KMS-11 (cell line): ENCODE data around the gene HOXD10.

Source experiments
- H2AFZ ChIP-seq: fragments of 200-600 bp; sonication (generic); 2 replicates; pipeline ENCODE4 v1.6.1; 2016; ENCODE audit warnings: antibody characterized with exemption, mixed run types, low read depth
- H3K27ac ChIP-seq: fragments of 200-600 bp; sonication (generic); 2 replicates; pipeline ENCODE4 v1.6.1; 2016; ENCODE audit warnings: mild to moderate bottlenecking, mixed run types
- H3K27me3 ChIP-seq: fragments of 200-600 bp; sonication (generic); 2 replicates; pipeline ENCODE4 v1.6.1; 2017; ENCODE audit warnings: mild to moderate bottlenecking, low read depth, mixed run types, moderate library complexity; ENCODE audit not compliant: insufficient read depth
- H3K36me3 ChIP-seq: fragments of 200-600 bp; sonication (generic); 2 replicates; pipeline ENCODE4 v1.6.1; 2017; ENCODE audit warnings: mild to moderate bottlenecking, mixed run types; ENCODE audit not compliant: insufficient read depth
- H3K4me1 ChIP-seq: fragments of 200-600 bp; sonication (generic); 2 replicates; pipeline ENCODE4 v1.6.1; 2016; ENCODE audit warnings: mild to moderate bottlenecking, low read depth, mixed run types; ENCODE audit not compliant: poor library complexity, severe bottlenecking
- H3K4me2 ChIP-seq: fragments of 200-600 bp; sonication (generic); 2 replicates; pipeline ENCODE4 v1.7.0; 2016; ENCODE audit warnings: mild to moderate bottlenecking, mixed run types
- H3K4me3 ChIP-seq: fragments of 200-600 bp; sonication (generic); IDR thresholded peaks from 2 replicates; pipeline ENCODE4 v1.6.1; 2017; ENCODE audit warnings: low read depth, low read length, mixed read lengths; ENCODE audit not compliant: insufficient read depth
- H3K79me2 ChIP-seq: fragments of 200-600 bp; sonication (generic); 2 replicates; pipeline ENCODE4 v1.6.1; 2016; ENCODE audit warnings: low read depth, mixed run types; ENCODE audit not compliant: insufficient read depth
- H3K9ac ChIP-seq: fragments of 200-600 bp; sonication (generic); 2 replicates; pipeline ENCODE4 v1.6.1; 2016; ENCODE audit warnings: mild to moderate bottlenecking, mixed run types
- H4K20me1 ChIP-seq: fragments of 200-600 bp; sonication (generic); 2 replicates; pipeline ENCODE4 v1.6.1; 2016; ENCODE audit warnings: mild to moderate bottlenecking, mixed run types; ENCODE audit not compliant: insufficient read depth
- CTCF ChIP-seq: fragments of 200-600 bp; sonication (generic); conservative IDR thresholded peaks from 2 replicates; pipeline ENCODE4 v1.6.1; 2017; ENCODE audit warnings: low read depth, mild to moderate bottlenecking, antibody characterized with exemption, low read length, moderate library complexity, mixed read lengths

The HOXD10 gene

GRCh38 chr2:176115883-176116813 lies at the start of gene HOXD10:
HOXD10 (plus strand) TSS chr2:176116778; CDS start chr2:176116834, 56 bp downstream.
- no peaks in the 10 kb centered on the region for H4K20me1 ChIP-seq
- no peak for TF ChIP-seq CTCF
- H3K27me3 ChIP-seq = no peaks in the 10 kb centered on the region
- H3K4me3 ChIP-seq = no peak within 1 kb of the TSS
- H3K4me1 ChIP-seq = no peaks in the 10 kb centered on the region
- H3K79me2 ChIP-seq = no peaks in the 10 kb centered on the region
- H2AFZ ChIP-seq = no peak within 1 kb of the TSS
- H3K27ac ChIP-seq = no peak within 1 kb of the TSS
- H3K36me3 ChIP-seq = no peaks in the 10 kb centered on the region
- no peak within 1 kb of the TSS for H3K4me2 ChIP-seq
- H3K9ac ChIP-seq = no peak within 1 kb of the TSS

GRCh38 chr2:176067589-176068418 lies 48.8 kb upstream of the HOXD10 start:
- Histone ChIP-seq H2AFZ (no peak overlapping the region), H3K79me2 (no peaks in the 10 kb centered on the region), H3K36me3 (no peaks in the 10 kb centered on the region), H3K4me3 (no peak overlapping the region), H3K4me2 (no peak overlapping the region), H3K9ac (no peak overlapping the region), H4K20me1 (no peaks in the 10 kb centered on the region), H3K27me3 (no peaks in the 10 kb centered on the region), H3K27ac (no peak overlapping the region), H3K4me1 (peaks cover 43% of the 10 kb centered on the region)
- no peak for TF ChIP-seq CTCF

GRCh38 chr2:176068419-176068832 lies 48.2 kb upstream of the HOXD10 start:
- H3K79me2 ChIP-seq = no peaks in the 10 kb centered on the region
- H3K4me1 ChIP-seq = peaks cover 38% of the 10 kb centered on the region
- no peak overlapping the region for H3K4me3 ChIP-seq
- no peaks in the 10 kb centered on the region for H3K27me3 ChIP-seq
- H2AFZ ChIP-seq = no peak overlapping the region
- H3K4me2 ChIP-seq = no peak overlapping the region
- H4K20me1 ChIP-seq = no peaks in the 10 kb centered on the region
- no peak for TF ChIP-seq CTCF
- no peaks in the 10 kb centered on the region for H3K36me3 ChIP-seq
- H3K27ac ChIP-seq = no peak overlapping the region
- H3K9ac ChIP-seq = no peak overlapping the region

- Histone ChIP-seq H3K27me3 (no peaks in the 10 kb centered on the region), H3K36me3 (no peaks in the 10 kb centered on the region), H3K79me2 (no peaks in the 10 kb centered on the region), H3K4me1 (peaks cover 15% of the 10 kb centered on the region), H4K20me1 (no peaks in the 10 kb centered on the region), H3K4me3 (no peak overlapping the region), H2AFZ (no peak overlapping the region), H3K9ac (no peak overlapping the region), H3K4me2 (no peak overlapping the region), H3K27ac (no peak overlapping the region)
- no peak for TF ChIP-seq CTCF
These were observed 45.0 kb upstream of the HOXD10 start for GRCh38 chr2:176071330-176072291.
